ENCODE data around the gene LAMB4. TPM values are rescaled to one million over a fixed set of nuclear protein-coding genes. Genes with fewer than 3 reads are reported as not detected.

Gene LAMB4
- total RNA-seq, 2 experiments from 2014 or later: 0.40 to 0.45 TPM

DNA sequence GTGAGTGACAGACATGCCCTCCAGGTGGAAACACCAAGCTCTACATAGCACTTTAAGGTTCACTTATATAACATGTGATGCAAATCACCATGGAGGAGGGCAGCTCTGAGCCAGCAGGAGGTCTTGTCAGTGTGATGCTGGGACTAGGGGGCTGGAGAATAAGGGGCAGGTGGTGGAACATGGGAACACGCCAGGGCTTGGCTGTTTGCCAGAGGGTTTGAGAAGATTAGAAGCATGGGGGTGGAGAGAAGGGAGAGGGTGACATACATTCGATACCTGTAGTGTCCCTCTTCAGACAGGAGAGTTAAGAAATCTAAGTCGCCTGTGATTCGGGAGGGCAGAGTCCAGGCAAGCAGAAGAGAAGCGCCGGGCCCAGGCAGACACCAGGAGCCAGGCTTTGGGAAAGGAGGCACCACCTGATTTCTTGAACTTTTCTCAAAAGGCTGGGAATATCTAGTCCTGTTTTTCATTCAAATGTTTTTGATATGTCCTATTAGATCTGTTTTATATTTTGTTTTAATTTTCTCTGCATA is 16.9 kb upstream of the LAMB4 start:
- no peak overlapping the region for H3K27ac Mint-ChIP-seq
- no peaks in the 10 kb centered on the region for H3K9me3 Mint-ChIP-seq
- no peak overlapping the region for H3K4me3 Mint-ChIP-seq
- no peaks in the 10 kb centered on the region for H3K27me3 Mint-ChIP-seq
- peaks cover 2% of the 10 kb centered on the region for H3K36me3 Mint-ChIP-seq
- no peak for DNase-seq
- peaks cover 4% of the 10 kb centered on the region for H3K4me1 Mint-ChIP-seq

DNA sequence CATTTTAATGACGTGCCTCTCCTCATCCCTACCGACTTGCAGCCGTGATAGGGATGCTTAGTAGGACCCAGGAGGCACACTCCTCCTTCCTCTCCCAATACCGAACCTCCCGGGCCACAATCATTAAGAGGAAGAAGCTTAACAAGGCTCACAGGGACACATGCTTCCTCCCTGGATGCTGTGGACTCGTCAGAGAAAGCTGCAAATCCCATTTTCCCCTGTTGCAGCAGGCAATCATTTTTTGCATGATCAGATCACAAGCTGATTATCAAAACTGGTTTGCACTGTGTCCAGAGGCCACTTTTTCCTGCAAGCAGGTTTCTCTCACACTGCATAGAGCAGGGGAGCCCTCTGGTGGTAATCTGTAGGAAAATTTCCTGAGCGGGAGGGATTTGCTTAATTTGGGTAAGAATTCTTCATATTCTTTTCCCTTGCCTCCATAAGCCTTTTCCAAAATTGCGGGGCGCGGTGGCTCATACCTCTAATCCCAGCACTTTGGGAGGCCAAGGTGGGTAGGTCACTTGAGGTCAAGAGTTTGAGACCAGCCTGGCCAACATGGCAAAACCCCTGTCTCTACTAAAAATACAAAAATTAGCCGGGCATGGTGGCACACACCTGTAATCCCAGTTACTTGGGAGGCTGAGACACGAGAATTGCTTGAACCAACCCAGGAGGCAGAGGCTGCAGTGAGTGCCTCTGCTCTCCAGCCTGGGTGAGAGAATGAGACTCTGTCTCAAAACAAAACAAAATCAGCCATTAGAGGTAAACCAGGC is 16.1 kb upstream of the LAMB4 start:
- H3K4me3 Mint-ChIP-seq: no peak overlapping the region
- no peaks in the 10 kb centered on the region for H3K27me3 Mint-ChIP-seq
- H3K4me1 Mint-ChIP-seq: peaks cover 7% of the 10 kb centered on the region
- peaks cover 2% of the 10 kb centered on the region for H3K36me3 Mint-ChIP-seq
- DNase-seq: peak; percentile 42
- H3K27ac Mint-ChIP-seq: no peak overlapping the region
- no peaks in the 10 kb centered on the region for H3K9me3 Mint-ChIP-seq

DNA sequence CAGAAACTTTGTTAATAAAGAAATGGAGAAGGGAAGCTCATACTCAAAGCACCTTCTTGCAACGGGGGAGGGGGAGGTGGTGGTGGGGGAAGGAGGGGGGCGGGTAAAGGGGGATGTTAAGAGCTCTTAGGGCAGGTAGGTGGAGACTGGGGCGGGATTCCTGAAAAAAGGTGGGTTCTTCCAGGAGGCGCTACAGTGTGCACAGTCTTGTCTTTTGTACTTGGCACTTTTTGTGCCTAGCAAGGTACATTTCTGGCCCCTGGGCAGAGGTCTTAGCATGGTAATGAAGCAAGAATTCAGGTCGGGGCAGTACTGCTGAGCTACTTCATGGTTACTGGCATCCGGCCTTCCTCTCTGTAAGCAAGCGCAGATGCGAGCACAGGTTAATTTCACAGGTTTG is 15.2 kb upstream of the LAMB4 start:
- peaks cover 8% of the 10 kb centered on the region for H3K4me1 Mint-ChIP-seq
- peaks cover 2% of the 10 kb centered on the region for H3K36me3 Mint-ChIP-seq
- no peak overlapping the region for H3K27ac Mint-ChIP-seq
- H3K4me3 Mint-ChIP-seq: no peak overlapping the region
- DNase-seq: no peak
- H3K9me3 Mint-ChIP-seq: no peaks in the 10 kb centered on the region
- peaks cover 2% of the 10 kb centered on the region for H3K27me3 Mint-ChIP-seq

DNA sequence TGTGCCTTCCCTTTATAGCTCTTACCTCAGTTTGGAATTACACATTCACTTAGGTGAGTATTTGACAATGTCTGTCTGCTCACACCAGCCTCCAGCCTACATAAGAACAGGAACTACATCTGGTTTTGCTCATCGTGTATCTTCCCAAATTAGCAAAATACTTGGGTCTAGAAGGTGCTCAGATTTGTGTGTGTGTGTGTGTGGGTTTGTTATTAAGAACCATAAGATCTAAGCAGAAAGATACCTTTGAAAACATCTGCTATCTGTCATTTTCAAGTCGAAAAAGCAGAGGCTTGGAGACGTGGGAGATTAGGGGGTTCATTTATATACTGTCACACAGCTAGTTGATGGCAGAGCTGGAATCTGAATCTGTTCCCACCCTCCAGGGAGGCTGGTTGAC is 14.8 kb upstream of the LAMB4 start:
- Mint-ChIP-seq H3K4me1 (peaks cover 7% of the 10 kb centered on the region), H3K27me3 (peaks cover 6% of the 10 kb centered on the region), H3K36me3 (peaks cover 2% of the 10 kb centered on the region), H3K27ac (no peak overlapping the region), H3K4me3 (no peak overlapping the region), H3K9me3 (no peaks in the 10 kb centered on the region)
- no peak for DNase-seq

DNA sequence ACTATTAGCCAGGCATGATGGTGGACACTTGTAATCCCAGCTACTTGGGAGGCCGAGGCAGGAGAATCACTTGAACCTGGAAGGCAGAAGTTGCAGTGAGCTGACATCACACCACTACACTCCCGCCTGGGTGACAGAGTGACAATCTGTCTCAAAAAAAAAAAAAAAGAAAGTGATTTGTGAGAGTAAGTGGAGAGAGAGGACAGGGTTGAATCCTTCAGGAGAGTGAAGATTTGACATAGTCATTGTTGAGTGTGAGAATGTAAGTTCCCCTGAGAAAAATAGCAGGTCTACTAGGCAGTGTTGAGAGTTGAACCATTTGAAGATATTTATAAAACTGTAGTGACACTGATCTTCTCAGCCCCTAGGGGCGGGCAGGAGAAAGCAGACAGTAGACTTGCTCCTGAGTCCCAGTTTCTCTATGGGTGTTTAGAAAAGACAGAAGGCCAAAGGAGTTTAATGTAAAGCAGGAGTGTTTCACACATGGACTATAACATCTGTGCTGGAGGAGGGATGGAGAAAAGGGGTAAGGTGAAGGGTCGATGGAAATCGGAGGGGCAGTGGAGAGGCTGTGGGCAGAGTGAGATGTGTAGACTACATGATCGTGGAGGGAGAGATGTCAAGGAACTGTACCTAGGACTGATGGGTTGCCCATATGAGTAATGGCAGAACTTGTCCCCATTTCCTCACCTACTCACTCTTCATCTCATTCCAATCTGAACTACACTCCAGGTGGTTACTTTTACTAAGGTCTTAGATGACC is 13.7 kb upstream of the LAMB4 start:
- H3K27ac Mint-ChIP-seq: no peak overlapping the region
- H3K4me3 Mint-ChIP-seq: no peak overlapping the region
- peaks cover 2% of the 10 kb centered on the region for H3K36me3 Mint-ChIP-seq
- H3K27me3 Mint-ChIP-seq: peaks cover 10% of the 10 kb centered on the region
- no peaks in the 10 kb centered on the region for H3K9me3 Mint-ChIP-seq
- no peak for DNase-seq
- peaks cover 13% of the 10 kb centered on the region for H3K4me1 Mint-ChIP-seq

DNA sequence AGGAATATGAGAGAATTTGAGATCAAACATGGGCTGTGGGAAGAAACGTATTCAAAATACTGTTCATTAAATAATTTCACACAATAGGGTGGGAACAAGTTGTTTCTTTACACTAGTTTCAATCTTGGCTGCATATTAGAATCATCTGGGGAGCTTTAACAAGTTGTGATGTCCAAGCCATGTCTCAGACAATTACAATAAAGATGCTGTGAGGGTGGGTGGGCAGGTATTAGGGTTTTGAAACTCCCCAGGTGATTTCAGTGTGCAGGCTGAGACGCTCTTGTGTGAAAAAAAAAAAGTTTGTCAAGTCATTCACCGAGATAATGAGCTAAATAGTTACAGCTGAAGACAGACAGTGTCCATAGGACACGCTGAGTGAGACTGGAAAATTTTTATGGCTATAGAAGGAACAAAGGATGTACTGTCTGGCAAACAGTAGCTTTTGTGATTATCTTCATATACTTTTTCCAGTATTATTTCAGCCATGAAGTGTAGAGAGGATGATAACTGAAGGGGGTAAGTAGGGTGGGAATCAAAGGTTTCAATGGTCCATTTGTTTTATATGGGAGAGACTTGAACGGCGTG is 12.6 kb upstream of the LAMB4 start:
- Mint-ChIP-seq H3K27me3 (peaks cover 10% of the 10 kb centered on the region), H3K4me1 (peaks cover 19% of the 10 kb centered on the region), H3K4me3 (no peak overlapping the region), H3K27ac (no peak overlapping the region), H3K36me3 (peaks cover 4% of the 10 kb centered on the region), H3K9me3 (no peaks in the 10 kb centered on the region)
- DNase-seq: no peak

DNA sequence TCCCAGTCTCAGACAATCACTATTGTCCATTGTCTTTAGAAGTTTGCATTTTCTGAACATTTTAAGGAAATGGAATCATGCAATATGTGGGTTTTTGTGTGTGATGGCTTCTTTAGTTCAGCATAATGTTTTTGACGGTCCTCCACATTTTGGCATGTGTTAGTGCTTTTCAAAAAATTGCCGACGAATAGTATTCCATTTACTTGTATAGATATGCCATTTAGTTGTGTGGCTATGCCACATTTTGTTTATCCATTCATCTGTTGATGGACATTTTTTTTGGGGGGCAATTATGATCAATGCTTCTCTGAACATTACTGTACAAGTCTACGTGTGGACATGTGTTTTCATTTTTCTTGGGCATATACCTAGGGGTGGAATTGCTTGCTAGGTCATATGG is 12.0 kb upstream of the LAMB4 start:
- Mint-ChIP-seq H3K4me1 (peaks cover 25% of the 10 kb centered on the region), H3K36me3 (peaks cover 10% of the 10 kb centered on the region), H3K27me3 (peaks cover 10% of the 10 kb centered on the region), H3K9me3 (no peaks in the 10 kb centered on the region), H3K4me3 (no peak overlapping the region), H3K27ac (no peak overlapping the region)
- DNase-seq: no peak

DNA sequence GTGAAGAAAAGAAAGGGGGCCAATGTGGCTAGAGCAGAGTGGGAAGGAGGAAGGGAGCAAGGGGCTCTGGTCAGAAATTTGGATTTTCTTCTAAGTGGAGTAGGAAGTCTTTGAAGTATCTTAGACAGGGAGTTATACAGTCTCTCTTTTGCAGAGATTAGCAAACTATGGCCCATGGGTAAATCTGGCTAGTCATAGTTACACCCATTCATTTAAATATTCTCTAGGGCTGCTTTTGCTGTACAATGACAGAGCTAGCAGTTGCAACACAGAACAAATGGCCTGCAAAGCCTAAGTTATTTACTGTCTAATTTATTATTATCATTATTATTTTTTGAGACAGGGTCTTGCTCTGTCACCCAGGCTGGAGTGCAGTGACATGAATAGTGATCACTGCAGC is 10.5 kb upstream of the LAMB4 start:
- Mint-ChIP-seq H3K27me3 (peaks cover 10% of the 10 kb centered on the region), H3K9me3 (peaks cover 2% of the 10 kb centered on the region), H3K4me3 (no peak overlapping the region), H3K27ac (no peak overlapping the region), H3K36me3 (peaks cover 14% of the 10 kb centered on the region), H3K4me1 (peaks cover 36% of the 10 kb centered on the region)
- no peak for DNase-seq

DNA sequence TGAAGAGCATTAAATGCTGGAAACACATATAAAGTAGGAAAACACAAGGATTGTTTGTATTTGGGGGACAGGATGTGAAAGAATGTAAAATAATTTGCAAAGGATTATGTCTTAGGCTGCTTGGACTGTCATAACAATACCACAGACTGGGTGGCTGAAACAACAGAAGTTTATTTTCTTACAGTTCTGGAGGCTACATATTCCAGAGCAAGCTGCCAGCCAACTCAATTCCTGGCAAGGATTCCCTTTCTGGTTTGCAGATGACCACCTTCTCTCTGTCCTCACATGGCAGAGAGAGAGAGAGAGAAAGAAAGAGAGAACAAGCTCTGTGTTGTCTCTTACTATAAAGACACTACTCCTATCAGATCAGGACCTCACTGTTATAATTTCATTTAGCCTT is 8.8 kb upstream of the LAMB4 start:
- Mint-ChIP-seq H3K4me1 (peaks cover 46% of the 10 kb centered on the region), H3K9me3 (peaks cover 2% of the 10 kb centered on the region), H3K36me3 (peaks cover 14% of the 10 kb centered on the region), H3K4me3 (no peak overlapping the region), H3K27me3 (peaks cover 10% of the 10 kb centered on the region), H3K27ac (no peak overlapping the region)
- DNase-seq: no peak

DNA sequence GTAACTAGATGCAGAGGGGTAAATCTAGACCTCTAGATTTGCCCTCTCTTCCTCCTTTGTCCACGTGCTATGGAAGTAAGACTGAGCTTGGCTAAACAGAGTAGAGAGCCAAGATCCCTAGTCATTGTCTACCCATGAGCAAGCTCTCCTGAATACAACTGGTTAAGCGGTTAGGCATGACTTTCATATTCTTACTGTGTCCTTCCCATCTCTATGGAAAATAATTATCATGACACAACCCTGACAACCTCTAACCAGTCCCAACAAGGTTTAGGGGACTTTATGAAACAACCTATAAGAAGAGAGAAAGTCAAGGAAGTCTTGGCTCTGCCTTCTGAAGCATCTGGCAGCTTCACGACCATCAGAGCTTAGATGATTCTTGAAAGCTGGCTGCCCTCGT is 7.8 kb upstream of the LAMB4 start:
- Mint-ChIP-seq H3K4me3 (peak overlapping the region; percentile 22), H3K27me3 (peaks cover 10% of the 10 kb centered on the region), H3K36me3 (peaks cover 14% of the 10 kb centered on the region), H3K4me1 (peaks cover 46% of the 10 kb centered on the region), H3K9me3 (peaks cover 2% of the 10 kb centered on the region), H3K27ac (peak overlapping the region; percentile 4)
- DNase-seq: no peak

DNA sequence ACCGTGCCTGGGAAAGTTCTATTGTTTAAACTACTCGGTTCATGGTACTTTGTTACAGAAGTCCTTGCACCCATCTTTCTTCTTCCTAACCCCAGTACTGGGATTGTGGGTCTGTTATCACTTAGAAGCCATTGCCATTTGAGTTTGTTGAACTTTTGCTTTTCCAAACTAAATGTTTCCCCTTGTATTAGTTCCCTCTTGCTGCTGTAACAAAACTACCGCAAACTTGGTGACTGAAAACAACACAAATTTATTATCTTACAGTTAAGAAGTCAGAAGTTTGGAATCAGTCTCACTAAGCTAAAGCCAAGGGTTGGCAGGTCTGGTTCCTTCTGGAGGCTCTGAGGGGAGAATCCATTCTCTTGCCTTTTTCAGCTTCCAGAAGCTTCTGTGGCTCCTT is 6.9 kb upstream of the LAMB4 start:
- H3K4me3 Mint-ChIP-seq: no peak overlapping the region

DNA sequence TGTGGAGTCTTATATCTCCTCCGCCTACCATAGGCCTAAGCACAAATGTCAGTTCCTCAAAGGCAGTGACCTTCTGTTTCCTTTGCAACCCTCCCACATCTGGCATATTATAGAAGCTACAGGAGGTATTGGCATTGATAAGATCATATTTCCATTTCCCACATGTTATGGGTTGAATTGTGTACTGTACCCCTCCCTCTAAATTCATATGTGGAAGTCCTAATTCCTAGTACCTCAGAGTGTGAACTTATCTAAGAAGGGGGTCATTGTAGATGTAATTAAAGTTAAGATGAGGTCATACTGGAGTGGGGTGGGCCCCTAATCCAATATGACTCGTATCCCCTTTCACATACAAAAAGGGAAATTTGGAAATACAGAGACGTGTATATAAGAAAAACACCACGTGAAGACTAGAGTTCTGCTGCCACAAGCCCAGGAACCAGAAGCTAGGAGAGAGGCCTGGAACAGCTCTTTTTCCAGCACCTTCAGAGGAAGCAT is 6.1 kb upstream of the LAMB4 start:
- H3K4me3 Mint-ChIP-seq: peak overlapping the region; percentile 67

More for the DNA sequence above, 6.9 kb upstream of the LAMB4 start:
- peaks cover 46% of the 10 kb centered on the region for H3K4me1 Mint-ChIP-seq
- H3K36me3 Mint-ChIP-seq: peaks cover 14% of the 10 kb centered on the region
- H3K9me3 Mint-ChIP-seq: peaks cover 2% of the 10 kb centered on the region
- no peak for DNase-seq
- peak overlapping the region; percentile 54 for H3K27ac Mint-ChIP-seq
- H3K27me3 Mint-ChIP-seq: peaks cover 10% of the 10 kb centered on the region

DNA sequence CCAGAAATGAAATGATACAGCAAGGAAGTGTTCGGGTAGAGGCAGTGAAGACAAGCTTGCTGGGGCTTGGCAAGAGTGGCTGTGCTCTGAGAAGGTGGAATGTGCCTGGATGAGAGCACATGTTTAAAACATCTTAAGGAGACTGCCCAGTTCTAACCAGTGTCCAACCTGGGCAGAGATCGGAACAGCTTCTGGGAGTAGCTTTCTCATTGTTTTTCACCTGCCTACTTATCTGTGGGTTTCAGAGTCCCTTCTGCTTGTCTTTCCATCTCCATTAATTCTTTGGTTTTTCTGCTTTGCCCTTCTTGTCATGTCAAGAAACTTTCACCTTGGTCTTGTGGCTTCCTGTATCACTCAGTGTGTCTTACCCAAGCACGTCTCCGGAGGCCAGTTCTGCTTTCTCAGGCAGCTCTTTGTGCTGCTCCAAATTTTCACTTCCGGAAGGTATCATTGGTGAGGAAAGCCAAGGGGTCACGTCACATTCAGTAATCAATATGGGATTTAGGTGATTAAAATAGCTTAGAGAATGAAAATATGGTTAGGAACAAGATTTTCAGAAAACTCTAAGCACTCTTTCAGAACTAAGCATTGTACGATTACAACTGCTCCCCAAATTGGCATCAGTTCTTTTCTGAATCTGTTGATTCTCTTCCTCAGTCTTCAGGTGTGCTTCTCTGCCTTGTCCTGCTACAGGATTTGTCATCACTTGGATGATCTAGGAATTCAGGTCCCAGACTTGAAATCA is 5.5 kb upstream of the LAMB4 start:
- H3K27ac Mint-ChIP-seq: peak overlapping the region; percentile 98
- peak overlapping the region; percentile 67 for H3K4me3 Mint-ChIP-seq
- H3K9me3 Mint-ChIP-seq: peaks cover 2% of the 10 kb centered on the region
- H3K4me1 Mint-ChIP-seq: peaks cover 43% of the 10 kb centered on the region
- H3K27me3 Mint-ChIP-seq: peaks cover 10% of the 10 kb centered on the region
- peak; percentile 58 for DNase-seq
- peaks cover 14% of the 10 kb centered on the region for H3K36me3 Mint-ChIP-seq

More for the DNA sequence above, 6.1 kb upstream of the LAMB4 start:
- Mint-ChIP-seq H3K27me3 (peaks cover 10% of the 10 kb centered on the region), H3K9me3 (peaks cover 2% of the 10 kb centered on the region), H3K4me1 (peaks cover 43% of the 10 kb centered on the region), H3K27ac (peak overlapping the region; percentile 98), H3K36me3 (peaks cover 14% of the 10 kb centered on the region)
- no peak for DNase-seq

DNA sequence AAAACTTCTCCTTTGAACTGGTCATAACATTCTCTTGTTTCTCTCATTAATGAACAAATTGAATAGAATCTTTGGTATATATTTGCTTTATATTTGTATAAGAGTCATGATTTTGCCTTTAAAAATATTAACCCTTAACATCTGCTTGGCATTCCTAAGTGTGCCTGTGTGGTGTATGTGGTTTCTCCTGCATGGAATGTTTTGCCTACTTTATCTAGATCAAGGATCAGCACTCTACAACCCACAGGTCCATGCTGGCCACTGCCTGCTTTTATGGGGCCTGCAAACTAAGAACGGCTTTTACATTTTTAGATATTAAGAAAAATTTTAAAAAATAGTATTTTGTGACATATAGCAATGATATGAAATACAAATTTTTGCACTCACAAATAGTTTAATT is 4.3 kb upstream of the LAMB4 start:
- Mint-ChIP-seq H3K27ac (no peak overlapping the region), H3K9me3 (peaks cover 2% of the 10 kb centered on the region), H3K36me3 (peaks cover 14% of the 10 kb centered on the region), H3K4me3 (no peak overlapping the region), H3K4me1 (peaks cover 35% of the 10 kb centered on the region), H3K27me3 (peaks cover 7% of the 10 kb centered on the region)
- DNase-seq: no peak
